ENCODE measurements around the gene TSSC4. TPM values are rescaled to one million over a fixed set of nuclear protein-coding genes. Genes with fewer than 3 reads are reported as not detected.

The TSSC4 gene
- total and polyA plus RNA-seq, 9 of the 15 experiments (the other 6 are each of a cell fraction or from before 2014, with no cell fraction given), result 0.41 to 54.2 (median 11.0) TPM

DNA sequence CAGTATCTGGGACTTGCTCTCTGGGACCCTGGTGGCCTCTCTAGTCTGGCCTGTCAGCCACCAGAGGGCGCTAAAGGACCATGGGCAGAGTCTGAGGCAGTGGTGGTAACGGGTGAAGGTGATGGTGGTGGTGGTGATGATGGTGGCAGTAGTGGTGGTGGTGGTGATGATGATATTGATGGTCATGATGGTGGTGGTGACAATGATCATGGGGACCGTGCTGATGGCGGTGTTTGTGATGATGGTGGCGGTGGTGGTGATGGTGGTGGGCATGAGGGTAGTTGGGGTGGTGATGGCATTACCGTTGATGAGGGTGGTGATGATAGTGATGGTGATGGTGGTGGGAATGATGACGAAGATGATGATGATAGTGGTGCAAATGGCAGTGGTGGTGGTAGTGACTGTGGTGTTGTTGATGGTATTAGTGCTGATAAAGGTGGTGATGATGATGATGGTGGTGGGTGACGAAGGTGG, 27.8 kb downstream of the TSSC4 start:
- Histone ChIP-seq H3K27me3 (ENCODE audit: control insufficient read depth in 2 of 2, insufficient read depth in 2 of 2, low read length in 2 of 2) (peaks cover 0 to 43% of the 10 kb centered on the region in 2 experiments; a peak in 4 of 5 replicates), H3K9me3 (replicated peaks; ENCODE audit: control insufficient read depth, insufficient read depth, low read depth, low read length) (peaks cover 6% of the 10 kb centered on the region; the same call in 1 of the 2 replicates), H2AFZ (ENCODE audit: low read depth, low read length) (no peak overlapping the region), H3K79me2 (ENCODE audit: control insufficient read depth, insufficient read depth, low read length) (no peaks in the 10 kb centered on the region), H3K4me3 (no peak overlapping the region), H3K27ac (ENCODE audit: extremely low read depth, low read depth, low read length) (no peak overlapping the region), H4K20me1 (replicated peaks; ENCODE audit: control insufficient read depth, insufficient read depth, low read length) (peaks cover 6% of the 10 kb centered on the region; the same call in 1 of the 2 replicates), H3K9ac (ENCODE audit: insufficient read depth in 1 of 2, low read depth in 2 of 2, low read length in 2 of 2) (no peak overlapping the region), H3K4me2 (ENCODE audit: insufficient read depth, low read length) (no peak overlapping the region), H3K36me3 (ENCODE audit: control insufficient read depth, insufficient read depth, low read length) (no peaks in the 10 kb centered on the region), H3K4me1 (replicated peaks in 1 of 2; ENCODE audit: control insufficient read depth in 2 of 2, insufficient read depth in 2 of 2, low read length in 2 of 2) (peaks cover 0 to 14% of the 10 kb centered on the region in 2 experiments; a peak in 2 of 5 replicates), H3K9me1 (ENCODE audit: control insufficient read depth, insufficient read depth, low read length) (no peaks in the 10 kb centered on the region)
- ATAC-seq (peak; percentile 96), FAIRE-seq (peak; percentile 80), DNase-seq (ENCODE audit: extremely low read depth in 1 of 4, low spot score in 3 of 4) (peak; percentile 67 to 76 (median 74))
- intact Hi-C loops (cut with micrococcal nuclease), result loop anchor here (1.0 to 2.0 kb wide), 2 partner anchors 103 to 460 kb away; no protein-coding TSS in a partner anchor
- BruUV-seq (replicated peaks), result no TSS peak
- ChIA-PET CTCF (ENCODE audit: low intra/inter-chr PET ratio) (interaction anchor here (0.6 to 6.2 kb wide), 3 partner anchors 102 to 131 kb away, joined by 3 to 76 read pairs (median 3); no protein-coding TSS in a partner anchor), POLR2A (no interaction called here)
- 30% methylated on average over 7 of the region's 8 CpGs for WGBS (ENCODE audit: insufficient coverage, low coverage, missing lambda C conversion rate)
- in situ Hi-C loops (cut with MboI), result loop anchor here (5.0 kb wide), 2 partner anchors 104 to 469 kb away; no protein-coding TSS in a partner anchor
- TF ChIP-seq ZNF561 (CRISPR knock-in tag; conservative IDR thresholded peaks at IDR 0.05), result no peak
- TF ChIP-seq, protein P1, sequence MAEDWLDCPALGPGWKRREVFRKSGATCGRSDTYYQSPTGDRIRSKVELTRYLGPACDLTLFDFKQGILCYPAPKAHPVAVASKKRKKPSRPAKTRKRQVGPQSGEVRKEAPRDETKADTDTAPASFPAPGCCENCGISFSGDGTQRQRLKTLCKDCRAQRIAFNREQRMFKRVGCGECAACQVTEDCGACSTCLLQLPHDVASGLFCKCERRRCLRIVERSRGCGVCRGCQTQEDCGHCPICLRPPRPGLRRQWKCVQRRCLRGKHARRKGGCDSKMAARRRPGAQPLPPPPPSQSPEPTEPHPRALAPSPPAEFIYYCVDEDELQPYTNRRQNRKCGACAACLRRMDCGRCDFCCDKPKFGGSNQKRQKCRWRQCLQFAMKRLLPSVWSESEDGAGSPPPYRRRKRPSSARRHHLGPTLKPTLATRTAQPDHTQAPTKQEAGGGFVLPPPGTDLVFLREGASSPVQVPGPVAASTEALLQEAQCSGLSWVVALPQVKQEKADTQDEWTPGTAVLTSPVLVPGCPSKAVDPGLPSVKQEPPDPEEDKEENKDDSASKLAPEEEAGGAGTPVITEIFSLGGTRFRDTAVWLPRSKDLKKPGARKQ (CRISPR knock-in tag; IDR thresholded peaks at IDR 0.05), result no peak
- no peak for TF ChIP-seq XRCC4 (IDR thresholded peaks at IDR 0.05; ENCODE audit: extremely low read depth, insufficient read depth, insufficient read length)
- no peak for TF ChIP-seq SRSF1 (IDR thresholded peaks at IDR 0.05; ENCODE audit: low read depth, low read length)
- peak; percentile 90 for TF ChIP-seq STAG1 (CRISPR knock-in tag; IDR thresholded peaks at IDR 0.05; ENCODE audit: borderline replicate concordance)
- no peak for TF ChIP-seq RAD51 (IDR thresholded peaks at IDR 0.05; ENCODE audit: borderline replicate concordance, low read depth)
- TF ChIP-seq, protein P2, sequence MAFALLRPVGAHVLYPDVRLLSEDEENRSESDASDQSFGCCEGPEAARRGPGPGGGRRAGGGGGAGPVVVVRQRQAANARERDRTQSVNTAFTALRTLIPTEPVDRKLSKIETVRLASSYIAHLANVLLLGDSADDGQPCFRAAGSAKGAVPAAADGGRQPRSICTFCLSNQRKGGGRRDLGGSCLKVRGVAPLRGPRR (CRISPR knock-in tag; IDR thresholded peaks at IDR 0.05), result no peak
- TF ChIP-seq RBFOX2 (IDR thresholded peaks at IDR 0.05; ENCODE audit: low read depth, low read length), result no peak
- TF ChIP-seq, protein P3, sequence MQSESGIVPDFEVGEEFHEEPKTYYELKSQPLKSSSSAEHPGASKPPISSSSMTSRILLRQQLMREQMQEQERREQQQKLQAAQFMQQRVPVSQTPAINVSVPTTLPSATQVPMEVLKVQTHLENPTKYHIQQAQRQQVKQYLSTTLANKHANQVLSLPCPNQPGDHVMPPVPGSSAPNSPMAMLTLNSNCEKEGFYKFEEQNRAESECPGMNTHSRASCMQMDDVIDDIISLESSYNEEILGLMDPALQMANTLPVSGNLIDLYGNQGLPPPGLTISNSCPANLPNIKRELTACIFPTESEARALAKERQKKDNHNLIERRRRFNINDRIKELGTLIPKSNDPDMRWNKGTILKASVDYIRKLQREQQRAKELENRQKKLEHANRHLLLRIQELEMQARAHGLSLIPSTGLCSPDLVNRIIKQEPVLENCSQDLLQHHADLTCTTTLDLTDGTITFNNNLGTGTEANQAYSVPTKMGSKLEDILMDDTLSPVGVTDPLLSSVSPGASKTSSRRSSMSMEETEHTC (IDR thresholded peaks at IDR 0.05), result no peak
- TF ChIP-seq, protein P4, sequence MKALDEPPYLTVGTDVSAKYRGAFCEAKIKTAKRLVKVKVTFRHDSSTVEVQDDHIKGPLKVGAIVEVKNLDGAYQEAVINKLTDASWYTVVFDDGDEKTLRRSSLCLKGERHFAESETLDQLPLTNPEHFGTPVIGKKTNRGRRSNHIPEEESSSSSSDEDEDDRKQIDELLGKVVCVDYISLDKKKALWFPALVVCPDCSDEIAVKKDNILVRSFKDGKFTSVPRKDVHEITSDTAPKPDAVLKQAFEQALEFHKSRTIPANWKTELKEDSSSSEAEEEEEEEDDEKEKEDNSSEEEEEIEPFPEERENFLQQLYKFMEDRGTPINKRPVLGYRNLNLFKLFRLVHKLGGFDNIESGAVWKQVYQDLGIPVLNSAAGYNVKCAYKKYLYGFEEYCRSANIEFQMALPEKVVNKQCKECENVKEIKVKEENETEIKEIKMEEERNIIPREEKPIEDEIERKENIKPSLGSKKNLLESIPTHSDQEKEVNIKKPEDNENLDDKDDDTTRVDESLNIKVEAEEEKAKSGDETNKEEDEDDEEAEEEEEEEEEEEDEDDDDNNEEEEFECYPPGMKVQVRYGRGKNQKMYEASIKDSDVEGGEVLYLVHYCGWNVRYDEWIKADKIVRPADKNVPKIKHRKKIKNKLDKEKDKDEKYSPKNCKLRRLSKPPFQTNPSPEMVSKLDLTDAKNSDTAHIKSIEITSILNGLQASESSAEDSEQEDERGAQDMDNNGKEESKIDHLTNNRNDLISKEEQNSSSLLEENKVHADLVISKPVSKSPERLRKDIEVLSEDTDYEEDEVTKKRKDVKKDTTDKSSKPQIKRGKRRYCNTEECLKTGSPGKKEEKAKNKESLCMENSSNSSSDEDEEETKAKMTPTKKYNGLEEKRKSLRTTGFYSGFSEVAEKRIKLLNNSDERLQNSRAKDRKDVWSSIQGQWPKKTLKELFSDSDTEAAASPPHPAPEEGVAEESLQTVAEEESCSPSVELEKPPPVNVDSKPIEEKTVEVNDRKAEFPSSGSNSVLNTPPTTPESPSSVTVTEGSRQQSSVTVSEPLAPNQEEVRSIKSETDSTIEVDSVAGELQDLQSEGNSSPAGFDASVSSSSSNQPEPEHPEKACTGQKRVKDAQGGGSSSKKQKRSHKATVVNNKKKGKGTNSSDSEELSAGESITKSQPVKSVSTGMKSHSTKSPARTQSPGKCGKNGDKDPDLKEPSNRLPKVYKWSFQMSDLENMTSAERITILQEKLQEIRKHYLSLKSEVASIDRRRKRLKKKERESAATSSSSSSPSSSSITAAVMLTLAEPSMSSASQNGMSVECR (CRISPR knock-in tag; IDR thresholded peaks at IDR 0.05), result no peak
- TF ChIP-seq ZKSCAN1 (IDR thresholded peaks at IDR 0.05; ENCODE audit: low read depth, low read length), result 0 out of 2 replicates have a peak, but pooled peaks have one; percentile 41
- TF ChIP-seq, protein P5, sequence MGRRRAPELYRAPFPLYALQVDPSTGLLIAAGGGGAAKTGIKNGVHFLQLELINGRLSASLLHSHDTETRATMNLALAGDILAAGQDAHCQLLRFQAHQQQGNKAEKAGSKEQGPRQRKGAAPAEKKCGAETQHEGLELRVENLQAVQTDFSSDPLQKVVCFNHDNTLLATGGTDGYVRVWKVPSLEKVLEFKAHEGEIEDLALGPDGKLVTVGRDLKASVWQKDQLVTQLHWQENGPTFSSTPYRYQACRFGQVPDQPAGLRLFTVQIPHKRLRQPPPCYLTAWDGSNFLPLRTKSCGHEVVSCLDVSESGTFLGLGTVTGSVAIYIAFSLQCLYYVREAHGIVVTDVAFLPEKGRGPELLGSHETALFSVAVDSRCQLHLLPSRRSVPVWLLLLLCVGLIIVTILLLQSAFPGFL (CRISPR knock-in tag; IDR thresholded peaks at IDR 0.05), result no peak

Data from K562 (cell line).